GM12878 (cell line): Measurements from ENCODE around the gene ELN. TPM values are rescaled to one million over a fixed set of nuclear protein-coding genes. Genes with fewer than 3 reads are reported as not detected.

Experiments
- ATAC-seq: fragments of 200-7000 bp; cut with Tn5 transposase; 3 replicates; pipeline ENCODE4 v1.9.1; 2020; ENCODE audit warnings: mild to moderate bottlenecking, moderate library complexity
- BruUV-seq: library from RNA; stranded (reverse); fragments of 400-500 nt; replicated peaks from 2 replicates; lab custom pipeline; 2021; lab: Mats Ljungman, UMichigan
- CTCF ChIA-PET: fragments of 300-600 bp; sonication (Branson Sonifier 250); formaldehyde crosslinking; extraction: SDS; loops from one replicate; lab custom pipeline; 2021; ENCODE audit warnings: inconsistent platforms; lab: Yijun Ruan, JAX
- POLR2A ChIA-PET: fragments of 350-600 bp; formaldehyde crosslinking; extraction: SDS; loops from one replicate; lab custom pipeline; 2021; ENCODE audit warnings: inconsistent platforms; lab: Charles Lee
- RAD21 ChIA-PET: fragments of 300-600 bp; sonication (Branson Sonifier 250); formaldehyde crosslinking; loops from one replicate; lab custom pipeline; 2023; ENCODE audit warnings: antibody characterized with exemption; ENCODE audit not compliant: unreplicated experiment; lab: Charles Lee
- SMC1A ChIA-PET: fragments of 300-600 bp; sonication (Branson Sonifier 250); formaldehyde crosslinking; loops from one replicate; lab custom pipeline; 2023; ENCODE audit not compliant: unreplicated experiment, uncharacterized antibody; lab: Charles Lee
- DNase-seq: peaks from one replicate; pipeline ENCODE4 v3.0.0-alpha.2; 2011; ENCODE audit warnings: low read depth, low spot score
- FAIRE-seq: peaks from 3 replicates; lab custom pipeline; 2011; peaks lifted over from hg19 to GRCh38; lab: Jason Lieb, UNC
- H2AFZ ChIP-seq: 2 replicates; pipeline ENCODE4 v1.6.0; 2011; ENCODE audit warnings: low read depth, low read length, control low read depth; ENCODE audit not compliant: control insufficient read depth
- H3K27ac ChIP-seq: 2 replicates; pipeline ENCODE4 v1.5.1; 2011; ENCODE audit warnings: control low read depth; ENCODE audit not compliant: control insufficient read depth, insufficient read depth
- H3K27me3 ChIP-seq, 2 experiments: replicated peaks in 1 of 2; 2 replicates each; pipeline versions ENCODE4 v1.6.0 to v1.6.1; 2011; ENCODE audit warnings: low read length in 1 of 2; ENCODE audit not compliant: control insufficient read depth in 2 of 2, insufficient read depth in 2 of 2
- H3K36me3 ChIP-seq, 2 experiments: 2 replicates each; pipeline ENCODE4 v1.5.1; 2011; ENCODE audit warnings: low read length in 1 of 2; ENCODE audit not compliant: control insufficient read depth in 2 of 2, insufficient read depth in 2 of 2
- H3K4me1 ChIP-seq: 2 replicates; pipeline ENCODE4 v1.6.1; 2011; ENCODE audit warnings: mild to moderate bottlenecking, low read length, moderate library complexity, mixed read lengths; ENCODE audit not compliant: control insufficient read depth, insufficient read depth
- H3K4me2 ChIP-seq: 2 replicates; pipeline ENCODE4 v1.6.0; 2011; ENCODE audit warnings: control low read depth; ENCODE audit not compliant: control insufficient read depth, insufficient read depth
- H3K4me3 ChIP-seq: fragments of 200-600 bp; sonication (generic); 2 replicates; pipeline ENCODE4 v1.5.1; 2016
- H3K79me2 ChIP-seq: 2 replicates; pipeline ENCODE4 v1.6.0; 2011; ENCODE audit warnings: low read length; ENCODE audit not compliant: control insufficient read depth, insufficient read depth
- H3K9ac ChIP-seq: 2 replicates; pipeline ENCODE4 v1.8.0; 2011; ENCODE audit warnings: low read length, control low read depth, mixed read lengths; ENCODE audit not compliant: control insufficient read depth, insufficient read depth
- H3K9me3 ChIP-seq: replicated peaks from 3 replicates; pipeline ENCODE4 v1.5.1; 2011; ENCODE audit warnings: mild to moderate bottlenecking, low read length; ENCODE audit not compliant: control insufficient read depth, insufficient read depth
- H4K20me1 ChIP-seq: 2 replicates; pipeline ENCODE4 v1.6.0; 2011; ENCODE audit not compliant: control insufficient read depth, insufficient read depth
- ATF2 ChIP-seq: IDR thresholded peaks from 2 replicates; pipeline ENCODE4 v1.6.1; 2012; ENCODE audit warnings: low read length, inconsistent platforms
- E2F8 ChIP-seq: fragments of 450-650 bp; IDR thresholded peaks from 2 replicates; pipeline ENCODE4 v1.6.1; 2018; ENCODE audit warnings: mild to moderate bottlenecking, low read depth, moderate library complexity; ENCODE audit not compliant: partially characterized antibody
- IRF4 ChIP-seq: IDR thresholded peaks from 2 replicates; pipeline ENCODE4 v1.6.1; 2011; ENCODE audit warnings: low read depth, low read length
- IRF5 ChIP-seq: fragments of 450-650 bp; IDR thresholded peaks from 2 replicates; pipeline ENCODE4 v1.6.1; 2017; ENCODE audit warnings: borderline replicate concordance
- MYC ChIP-seq: IDR thresholded peaks from 2 replicates; pipeline ENCODE4 v1.6.1; 2011; ENCODE audit warnings: mild to moderate bottlenecking, low read length, moderate library complexity, inconsistent platforms; ENCODE audit not compliant: insufficient read depth, insufficient replicate concordance, insufficient read length, severe bottlenecking
- NBN ChIP-seq: fragments of 450-650 bp; IDR thresholded peaks from 2 replicates; pipeline ENCODE4 v1.6.1; 2016
- NFYB ChIP-seq: IDR thresholded peaks from 2 replicates; pipeline ENCODE4 v1.6.1; 2011; ENCODE audit warnings: low read depth, mild to moderate bottlenecking, low read length, improper control_type of control experiment, moderate library complexity; ENCODE audit not compliant: insufficient read depth
- PKNOX1 ChIP-seq: fragments of 450-650 bp; IDR thresholded peaks from 2 replicates; pipeline ENCODE4 v1.6.1; 2016; ENCODE audit warnings: mild to moderate bottlenecking
- RBBP5 ChIP-seq: fragments of 200-600 bp; sonication (generic); conservative IDR thresholded peaks from 2 replicates; pipeline ENCODE4 v1.6.1; 2016
- TAF1 ChIP-seq: IDR thresholded peaks from 2 replicates; pipeline ENCODE4 v1.6.1; 2011; ENCODE audit warnings: mild to moderate bottlenecking, low read depth, low read length, borderline replicate concordance
- YY1 ChIP-seq: IDR thresholded peaks from 2 replicates; pipeline ENCODE4 v1.6.1; 2011; ENCODE audit warnings: low read depth, mild to moderate bottlenecking, low read length
- ZNF592 ChIP-seq: fragments of 450-650 bp; IDR thresholded peaks from 2 replicates; pipeline ENCODE4 v1.6.1; 2017; ENCODE audit warnings: mild to moderate bottlenecking, moderate library complexity
- ZNF622 ChIP-seq: fragments of 450-650 bp; IDR thresholded peaks from 2 replicates; pipeline ENCODE4 v1.6.1; 2017; ENCODE audit warnings: mild to moderate bottlenecking, inconsistent platforms
- WGBS: methylation state at CpG from one replicate; pipeline ENCODE4 v1.1.6; 2016; ENCODE audit warnings: low lambda C conversion rate; ENCODE audit not compliant: insufficient replicate concordance, insufficient coverage; ENCODE audit errors: missing lambda C conversion rate; 5-methylcytosine and 5-hydroxymethylcytosine counted together
- in situ Hi-C: fragments of 300-500 bp; cut with MboI; formaldehyde crosslinking; loops from 9 replicates; pipeline ENCODE4 v1.14.3; 2018; ENCODE audit warnings: mixed read lengths
- intact Hi-C: fragments of 100-400 bp; cut with micrococcal nuclease; formaldehyde crosslinking; loops from one replicate; pipeline ENCODE4 v1.14.2; 2022; ENCODE audit not compliant: unreplicated experiment
- polyA plus RNA-seq, 11 experiments: library from polyadenylated mRNA; depleted of rRNA in 4 of 11; unstranded in 6 of 11; stranded (reverse) in 5 of 11; fragments of >200 nt; fragmentation: Nextera tagmentation in 4 of 11; fragmentation: Illumina TruSeq in 1 of 11; extraction: Ambion mirVana in 4 of 11; extraction: Trizol in 1 of 11; gene quantifications; 1 replicate in 1 of 11; 2 replicates in 10 of 11; pipeline versions ENCODE4 v1.2.1 to v1.2.3, GENCODE V29; 2011 to 2016; ENCODE audit warnings: inconsistent platforms in 2 of 11, missing spikeins in 2 of 11, low read depth in 1 of 11
- total RNA-seq, 4 experiments: library from RNA; depleted of rRNA in 3 of 4; stranded (reverse); fragments of >200 nt in 3 of 4; fragmentation: Illumina TruSeq in 1 of 4; extraction: Trizol in 1 of 4; gene quantifications; 2 replicates each; pipeline versions ENCODE4 v1.2.1 to v1.2.3, GENCODE V29; 2013 to 2021

Gene ELN
- total and polyA plus RNA-seq, 10 of the 15 experiments (the other 5 are each of a cell fraction or from before 2014, with no cell fraction given), result 0.08 to 0.27 (median 0.23) TPM; not detected in 7

GRCh38 chr7:74063646-74064045, 35.7 kb downstream of the ELN start:
- no TSS peak for BruUV-seq
- H3K9ac ChIP-seq, result no peak overlapping the region
- ChIA-PET CTCF (interaction anchor here (1.1 kb wide), 1 partner anchor 19 kb away, joined by 3 read pairs; no protein-coding TSS in a partner anchor), SMC1A (no interaction called here), RAD21 (interaction anchor here (1.2 kb wide), 1 partner anchor 112 kb away, joined by 3 read pairs; no protein-coding TSS in a partner anchor), POLR2A (no interaction called here)
- FAIRE-seq, result no peak
- no peak overlapping the region for H2AFZ ChIP-seq
- DNase-seq, result no peak
- H3K79me2 ChIP-seq, result no peaks in the 10 kb centered on the region
- H3K4me1 ChIP-seq, result no peaks in the 10 kb centered on the region
- no peaks in the 10 kb centered on the region for H4K20me1 ChIP-seq
- intact Hi-C loops (loop anchor here (10.0 kb wide), 1 partner anchor 61 kb away; no protein-coding TSS in a partner anchor), in situ Hi-C loops (loop anchor here (5.0 kb wide), 1 partner anchor 339 kb away; no protein-coding TSS in a partner anchor)
- H3K36me3 ChIP-seq, result no peaks in the 10 kb centered on the region; a peak in 1 of 4 replicates
- WGBS, result 47% methylated on average over 12 of the region's 12 CpGs
- no peak overlapping the region for H3K27ac ChIP-seq
- H3K4me3 ChIP-seq, result no peak overlapping the region
- H3K9me3 ChIP-seq, result no peaks in the 10 kb centered on the region
- H3K4me2 ChIP-seq, result no peak overlapping the region
- peaks cover 0 to 1% of the 10 kb centered on the region in 2 experiments; a peak in 1 of 4 replicates for H3K27me3 ChIP-seq
- no peak for ATAC-seq
- TF ChIP-seq ATF2, result no peak
- no peak for TF ChIP-seq YY1
- TF ChIP-seq ZNF622, result no peak
- TF ChIP-seq RBBP5, result no peak
- TF ChIP-seq TAF1, result no peak
- no peak for TF ChIP-seq PKNOX1
- no peak for TF ChIP-seq MYC
- no peak for TF ChIP-seq NBN
- TF ChIP-seq ZNF592, result no peak
- TF ChIP-seq NFYB, result no peak
- TF ChIP-seq E2F8, result no peak
- TF ChIP-seq IRF4, result no peak
- no peak for TF ChIP-seq IRF5
